ENCODE measurements around the gene WDR88.
"Not testable (repeated sequence)": the region's sequence is repeated elsewhere in the genome, so short reads cannot be mapped to it uniquely, and the experiment has no call there.

Gene WDR88

DNA sequence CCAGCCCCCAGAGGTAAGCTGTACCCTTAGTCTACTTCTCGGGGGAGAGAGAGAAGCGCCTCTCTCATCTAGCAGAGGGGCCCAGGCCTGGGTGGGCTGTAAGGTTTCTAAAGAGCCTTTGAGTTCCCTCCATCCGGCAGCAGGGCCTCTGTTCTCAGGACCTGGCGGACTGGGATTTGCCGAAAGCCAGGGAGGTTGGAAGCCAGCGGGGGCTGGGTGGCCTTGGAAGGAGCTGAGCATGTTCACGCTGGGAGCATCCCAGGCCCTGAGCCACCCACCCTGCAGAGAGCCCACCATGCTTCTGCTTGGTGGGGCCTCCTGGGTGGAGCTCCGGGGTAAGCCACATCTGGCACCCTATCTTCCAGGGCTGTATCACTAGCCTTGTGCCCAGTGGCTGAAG lies 86.0 kb downstream of the WDR88 start:
- H3K4me3 ChIP-seq (ENCODE audit: low read length in 2 of 2): no peak overlapping the region
- no peaks in the 10 kb centered on the region for H3K4me1 ChIP-seq (ENCODE audit: control insufficient read depth in 2 of 2, insufficient read depth in 2 of 2, low read length in 2 of 2)
- H3K9ac ChIP-seq (ENCODE audit: low read depth in 1 of 2, low read length in 2 of 2): no peak overlapping the region
- H3K36me3 ChIP-seq (ENCODE audit: control insufficient read depth in 2 of 2, insufficient read depth in 2 of 2, low read length in 2 of 2): no peaks in the 10 kb centered on the region
- no peaks in the 10 kb centered on the region for H3K9me3 ChIP-seq (ENCODE audit: control insufficient read depth in 2 of 2, low read length in 2 of 2)
- peaks cover 3 to 5% of the 10 kb centered on the region in 2 donors for H3K27me3 ChIP-seq (ENCODE audit: control insufficient read depth in 2 of 2, insufficient read depth in 2 of 2, low read length in 2 of 2)
- no peak overlapping the region for H3K27ac ChIP-seq (ENCODE audit: low read depth in 2 of 2, low read length in 2 of 2)

DNA sequence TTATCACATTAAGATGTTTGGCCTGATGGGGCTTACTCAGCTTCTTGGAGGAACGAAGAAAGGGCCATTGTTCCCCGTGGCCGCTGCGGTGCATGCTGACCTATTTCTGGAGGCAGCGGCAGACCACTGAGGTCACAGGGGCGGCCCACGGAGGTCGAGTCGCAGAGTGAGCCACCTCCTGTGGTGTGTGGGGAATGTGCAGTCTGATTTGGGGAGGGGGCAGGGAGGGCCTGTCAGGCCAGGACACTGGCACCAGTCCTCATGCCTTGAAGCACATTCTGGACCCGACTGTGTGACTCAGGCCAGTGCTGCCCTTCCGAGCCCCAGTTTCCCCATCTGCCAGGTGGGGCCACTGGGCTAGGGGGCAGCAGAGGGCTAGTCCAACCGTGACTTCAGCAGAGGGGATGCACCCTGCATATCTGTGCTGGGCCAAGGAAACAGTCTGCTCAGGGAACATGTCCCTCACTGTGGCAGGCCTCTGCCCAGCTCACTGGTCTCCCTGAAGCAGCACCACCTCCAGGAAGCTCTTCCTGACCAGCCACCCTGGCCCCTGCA lies 87.4 kb downstream of the WDR88 start:
- Histone ChIP-seq H3K27ac (ENCODE audit: low read depth in 2 of 2, low read length in 2 of 2) (no peak overlapping the region), H3K27me3 (ENCODE audit: control insufficient read depth in 2 of 2, insufficient read depth in 2 of 2, low read length in 2 of 2) (peaks cover 8 to 10% of the 10 kb centered on the region in 2 donors), H3K4me1 (ENCODE audit: control insufficient read depth in 2 of 2, insufficient read depth in 2 of 2, low read length in 2 of 2) (no peaks in the 10 kb centered on the region), H3K36me3 (ENCODE audit: control insufficient read depth in 2 of 2, insufficient read depth in 2 of 2, low read length in 2 of 2) (no peaks in the 10 kb centered on the region), H3K9ac (ENCODE audit: low read depth in 1 of 2, low read length in 2 of 2) (no peak overlapping the region), H3K4me3 (ENCODE audit: low read length in 2 of 2) (no peak overlapping the region), H3K9me3 (ENCODE audit: control insufficient read depth in 2 of 2, low read length in 2 of 2) (no peaks in the 10 kb centered on the region)

- no peaks in the 10 kb centered on the region for H3K4me1 ChIP-seq (ENCODE audit: control insufficient read depth in 2 of 2, insufficient read depth in 2 of 2, low read length in 2 of 2)
- no peak overlapping the region for H3K9ac ChIP-seq (ENCODE audit: low read depth in 1 of 2, low read length in 2 of 2)
- no peaks in the 10 kb centered on the region for H3K36me3 ChIP-seq (ENCODE audit: control insufficient read depth in 2 of 2, insufficient read depth in 2 of 2, low read length in 2 of 2)
- H3K27me3 ChIP-seq (ENCODE audit: control insufficient read depth in 2 of 2, insufficient read depth in 2 of 2, low read length in 2 of 2): peaks cover 15 to 16% of the 10 kb centered on the region in 2 donors
- no peak overlapping the region for H3K4me3 ChIP-seq (ENCODE audit: low read length in 2 of 2)
- H3K27ac ChIP-seq (ENCODE audit: low read depth in 2 of 2, low read length in 2 of 2): no peak overlapping the region
- no peaks in the 10 kb centered on the region for H3K9me3 ChIP-seq (ENCODE audit: control insufficient read depth in 2 of 2, low read length in 2 of 2)
These were observed 88.2 kb downstream of the WDR88 start for GRCh38 chr19:33220115-33220514.

DNA sequence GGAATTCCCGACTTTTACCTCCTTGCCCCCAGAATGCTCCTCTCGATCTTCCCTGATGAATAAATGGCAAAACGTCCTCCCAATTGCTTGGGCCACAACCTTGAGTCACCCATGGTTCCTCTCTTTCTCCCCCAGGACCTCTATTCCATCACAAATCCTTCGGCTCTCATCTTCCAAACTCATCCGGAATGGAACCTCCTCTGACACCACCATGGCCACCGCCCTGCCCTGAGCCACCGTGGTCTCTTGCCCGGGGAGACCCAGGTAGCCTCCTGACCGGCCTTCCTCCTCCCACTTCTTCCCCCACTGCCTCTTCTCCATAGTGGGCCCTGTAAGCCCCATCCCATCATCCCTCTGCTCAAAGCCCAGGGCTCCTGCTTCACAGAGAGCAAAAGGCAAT lies 88.8 kb downstream of the WDR88 start:
- H3K27ac ChIP-seq (ENCODE audit: low read depth in 2 of 2, low read length in 2 of 2): no peak overlapping the region
- H3K36me3 ChIP-seq (ENCODE audit: control insufficient read depth in 2 of 2, insufficient read depth in 2 of 2, low read length in 2 of 2): no peaks in the 10 kb centered on the region
- no peak overlapping the region for H3K9ac ChIP-seq (ENCODE audit: low read depth in 1 of 2, low read length in 2 of 2)
- no peaks in the 10 kb centered on the region for H3K4me1 ChIP-seq (ENCODE audit: control insufficient read depth in 2 of 2, insufficient read depth in 2 of 2, low read length in 2 of 2)
- H3K4me3 ChIP-seq (ENCODE audit: low read length in 2 of 2): no peak overlapping the region
- H3K9me3 ChIP-seq (ENCODE audit: control insufficient read depth in 2 of 2, low read length in 2 of 2): no peaks in the 10 kb centered on the region
- H3K27me3 ChIP-seq (ENCODE audit: control insufficient read depth in 2 of 2, insufficient read depth in 2 of 2, low read length in 2 of 2): peaks cover 15 to 20% of the 10 kb centered on the region in 2 donors

- Histone ChIP-seq H3K4me1 (ENCODE audit: control insufficient read depth in 2 of 2, insufficient read depth in 2 of 2, low read length in 2 of 2) (no peaks in the 10 kb centered on the region), H3K9me3 (ENCODE audit: control insufficient read depth in 2 of 2, low read length in 2 of 2) (no peaks in the 10 kb centered on the region), H3K36me3 (ENCODE audit: control insufficient read depth in 2 of 2, insufficient read depth in 2 of 2, low read length in 2 of 2) (no peaks in the 10 kb centered on the region), H3K27me3 (ENCODE audit: control insufficient read depth in 2 of 2, insufficient read depth in 2 of 2, low read length in 2 of 2) (peaks cover 22 to 28% of the 10 kb centered on the region in 2 donors), H3K9ac (ENCODE audit: low read depth in 1 of 2, low read length in 2 of 2) (no peak overlapping the region), H3K4me3 (ENCODE audit: low read length in 2 of 2) (no peak overlapping the region), H3K27ac (ENCODE audit: low read depth in 2 of 2, low read length in 2 of 2) (no peak overlapping the region)
These were observed 89.7 kb downstream of the WDR88 start for GRCh38 chr19:33221638-33222037.

DNA sequence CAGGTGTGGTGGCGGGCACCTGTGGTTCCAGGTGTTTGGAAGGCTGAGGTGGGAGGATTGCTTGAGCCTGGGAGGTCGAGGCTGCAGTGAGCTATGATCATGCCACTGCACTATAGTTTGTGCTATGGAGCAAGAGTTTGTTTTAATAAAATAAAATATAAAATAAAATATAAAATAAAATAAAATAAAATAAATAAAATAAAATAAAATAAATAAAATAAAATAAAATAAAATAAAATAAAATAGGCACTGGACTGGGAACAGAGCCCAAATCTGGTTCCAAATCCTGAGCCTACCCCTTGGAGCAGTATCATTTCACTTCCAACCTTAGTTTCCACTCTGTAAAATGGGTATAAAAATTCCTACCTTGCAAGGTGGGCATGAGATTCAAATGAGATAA lies 90.3 kb downstream of the WDR88 start:
- H3K36me3 ChIP-seq (ENCODE audit: control insufficient read depth in 2 of 2, insufficient read depth in 2 of 2, low read length in 2 of 2); H3K9ac ChIP-seq (ENCODE audit: low read depth in 1 of 2, low read length in 2 of 2); H3K4me3 ChIP-seq (ENCODE audit: low read length in 2 of 2); H3K9me3 ChIP-seq (ENCODE audit: control insufficient read depth in 2 of 2, low read length in 2 of 2); H3K4me1 ChIP-seq (ENCODE audit: control insufficient read depth in 2 of 2, insufficient read depth in 2 of 2, low read length in 2 of 2); H3K27ac ChIP-seq (ENCODE audit: low read depth in 2 of 2, low read length in 2 of 2): not testable (repeated sequence)
- H3K27me3 ChIP-seq (ENCODE audit: control insufficient read depth in 2 of 2, insufficient read depth in 2 of 2, low read length in 2 of 2): peaks cover 24 to 32% of the 10 kb centered on the region in 2 donors

GRCh38 chr19:33224694-33225457 lies 93.0 kb downstream of the WDR88 start:
- H3K4me1 ChIP-seq (ENCODE audit: control insufficient read depth in 2 of 2, insufficient read depth in 2 of 2, low read length in 2 of 2): peaks cover 0 to 2% of the 10 kb centered on the region in 2 donors
- no peak overlapping the region for H3K4me3 ChIP-seq (ENCODE audit: low read length in 2 of 2)
- peaks cover 5 to 6% of the 10 kb centered on the region in 2 donors for H3K9me3 ChIP-seq (ENCODE audit: control insufficient read depth in 2 of 2, low read length in 2 of 2)
- H3K27ac ChIP-seq (ENCODE audit: low read depth in 2 of 2, low read length in 2 of 2): no peak overlapping the region
- H3K27me3 ChIP-seq (ENCODE audit: control insufficient read depth in 2 of 2, insufficient read depth in 2 of 2, low read length in 2 of 2): peaks cover 34 to 39% of the 10 kb centered on the region in 2 donors
- H3K9ac ChIP-seq (ENCODE audit: low read depth in 1 of 2, low read length in 2 of 2): no peak overlapping the region
- H3K36me3 ChIP-seq (ENCODE audit: control insufficient read depth in 2 of 2, insufficient read depth in 2 of 2, low read length in 2 of 2): no peaks in the 10 kb centered on the region
